Neural progenitor cell (in vitro differentiated cells): ENCODE measurements around the gene TBCD. TPM values are rescaled to one million over a fixed set of nuclear protein-coding genes. Genes with fewer than 3 reads are reported as not detected.

Experiments used
- DNase-seq: peaks from one replicate; pipeline ENCODE4 v3.0.0-alpha.2; 2016; ENCODE audit warnings: low spot score
- H2AFZ ChIP-seq: fragments of 200-600 bp; sonication (generic); replicated peaks from 2 replicates; pipeline ENCODE4 v1.6.1; 2016; ENCODE audit warnings: antibody characterized with exemption
- H3F3A ChIP-seq: fragments of 200-600 bp; sonication (generic); 2 replicates; pipeline ENCODE4 v1.6.1; 2016; ENCODE audit warnings: antibody characterized with exemption, low read depth
- H3K27ac ChIP-seq: fragments of 200-600 bp; sonication (generic); 2 replicates; pipeline ENCODE4 v1.5.1; 2016; ENCODE audit warnings: mild to moderate bottlenecking
- H3K27me3 ChIP-seq: fragments of 200-600 bp; sonication (generic); 2 replicates; pipeline ENCODE4 v1.6.1; 2016; ENCODE audit warnings: mild to moderate bottlenecking, moderate library complexity
- H3K36me3 ChIP-seq: fragments of 200-600 bp; sonication (generic); 2 replicates; pipeline ENCODE4 v1.5.1; 2016
- H3K4me1 ChIP-seq: fragments of 200-600 bp; sonication (generic); 2 replicates; pipeline ENCODE4 v1.6.1; 2016; ENCODE audit warnings: mixed run types
- H3K4me2 ChIP-seq: fragments of 200-600 bp; sonication (generic); 2 replicates; pipeline ENCODE4 v1.6.1; 2016
- H3K4me3 ChIP-seq: fragments of 200-600 bp; sonication (generic); 2 replicates; pipeline ENCODE4 v1.5.1; 2016
- H3K79me2 ChIP-seq: fragments of 200-600 bp; sonication (generic); 2 replicates; pipeline ENCODE4 v1.6.1; 2016; ENCODE audit warnings: low read depth
- H3K9ac ChIP-seq: fragments of 200-600 bp; sonication (generic); 2 replicates; pipeline ENCODE4 v1.6.1; 2016
- H3K9me3 ChIP-seq: fragments of 200-600 bp; sonication (generic); 2 replicates; pipeline ENCODE4 v1.5.1; 2016; ENCODE audit warnings: low read depth
- H4K20me1 ChIP-seq: fragments of 200-600 bp; sonication (generic); 2 replicates; pipeline ENCODE4 v1.6.1; 2016; ENCODE audit warnings: low read depth
- H3K27ac Mint-ChIP-seq: 3 replicates; pipeline ENCODE4 v1.8.0; 2021; ENCODE audit warnings: mixed read lengths
- H3K27me3 Mint-ChIP-seq: 2 replicates; pipeline ENCODE4 v1.8.0; 2022; ENCODE audit warnings: low read depth, mild to moderate bottlenecking, inconsistent platforms, moderate library complexity, mixed read lengths; ENCODE audit not compliant: insufficient read depth
- H3K36me3 Mint-ChIP-seq: 3 replicates; pipeline ENCODE4 v1.8.0; 2021; ENCODE audit warnings: mixed read lengths
- H3K4me1 Mint-ChIP-seq: 3 replicates; pipeline ENCODE4 v1.8.0; 2021; ENCODE audit warnings: mixed read lengths
- H3K4me3 Mint-ChIP-seq: 3 replicates; pipeline ENCODE4 v1.8.0; 2021; ENCODE audit warnings: mild to moderate bottlenecking, moderate library complexity, mixed read lengths
- H3K9me3 Mint-ChIP-seq: 3 replicates; pipeline ENCODE4 v1.8.0; 2020; ENCODE audit warnings: mixed read lengths
- CTCF ChIP-seq: fragments of 200-600 bp; sonication (generic); IDR thresholded peaks from 2 replicates; pipeline ENCODE4 v1.5.1; 2017; ENCODE audit warnings: antibody characterized with exemption, mild to moderate bottlenecking
- EZH2 ChIP-seq: fragments of 200-600 bp; sonication (generic); IDR thresholded peaks from 2 replicates; pipeline ENCODE4 v1.6.1; 2017; ENCODE audit warnings: antibody characterized with exemption, mild to moderate bottlenecking, moderate library complexity
- EZH2phosphoT487 ChIP-seq: fragments of 200-600 bp; sonication (generic); IDR thresholded peaks from 2 replicates; pipeline ENCODE4 v1.6.1; 2017; ENCODE audit warnings: antibody characterized with exemption
- total RNA-seq: library from RNA; depleted of rRNA; stranded (reverse); fragments of >200 nt; gene quantifications from 2 replicates; pipeline ENCODE4 v1.2.3, GENCODE V29; 2015; ENCODE audit warnings: low replicate concordance

The TBCD gene
- total RNA-seq, 1 donor from 2014 or later, result 76.4 TPM

- peaks cover 27% of the 10 kb centered on the region for H3K36me3 Mint-ChIP-seq
- no peak overlapping the region for H2AFZ ChIP-seq
These were observed 207.5 kb downstream of the TBCD start for GRCh38 chr17:82959242-82959930.

GRCh38 chr17:82959990-82960418 lies 208.1 kb downstream of the TBCD start:
- Histone ChIP-seq H4K20me1 (no peaks in the 10 kb centered on the region), H3K4me3 (no peak overlapping the region), H2AFZ (no peak overlapping the region), H3K9me3 (no peaks in the 10 kb centered on the region), H3K27ac (no peak overlapping the region), H3K27me3 (no peaks in the 10 kb centered on the region), H3F3A (peaks cover 6% of the 10 kb centered on the region), H3K4me2 (no peak overlapping the region), H3K79me2 (no peaks in the 10 kb centered on the region), H3K4me1 (peaks cover 4% of the 10 kb centered on the region), H3K36me3 (no peaks in the 10 kb centered on the region), H3K9ac (no peak overlapping the region)
- peaks cover 21% of the 10 kb centered on the region for H3K36me3 Mint-ChIP-seq
- no peak overlapping the region for H3K27ac Mint-ChIP-seq
- no peak for DNase-seq
- peaks cover 7% of the 10 kb centered on the region for H3K4me1 Mint-ChIP-seq
- H3K9me3 Mint-ChIP-seq, result peaks cover 9% of the 10 kb centered on the region
- TF ChIP-seq EZH2phosphoT487 (no peak), EZH2 (no peak), CTCF (no peak)
- H3K4me3 Mint-ChIP-seq, result no peak overlapping the region
- peaks cover 8% of the 10 kb centered on the region for H3K27me3 Mint-ChIP-seq

More at GRCh38 chr17:82959242-82959930, 207.5 kb downstream of the TBCD start:
- no peak for TF ChIP-seq CTCF
- no peak for TF ChIP-seq EZH2
- no peak for TF ChIP-seq EZH2phosphoT487
- no peaks in the 10 kb centered on the region for H3K36me3 ChIP-seq
- H3F3A ChIP-seq, result peaks cover 6% of the 10 kb centered on the region
- H3K4me3 ChIP-seq, result no peak overlapping the region
- H3K27me3 Mint-ChIP-seq, result peaks cover 8% of the 10 kb centered on the region
- no peaks in the 10 kb centered on the region for H3K79me2 ChIP-seq
- no peaks in the 10 kb centered on the region for H3K27me3 ChIP-seq
- no peak for DNase-seq
- H3K4me1 ChIP-seq, result peaks cover 4% of the 10 kb centered on the region
- peaks cover 7% of the 10 kb centered on the region for H3K4me1 Mint-ChIP-seq
- H3K9me3 Mint-ChIP-seq, result peaks cover 16% of the 10 kb centered on the region
- no peak overlapping the region for H3K27ac Mint-ChIP-seq
- no peak overlapping the region for H3K9ac ChIP-seq
- H4K20me1 ChIP-seq, result no peaks in the 10 kb centered on the region
- H3K4me3 Mint-ChIP-seq, result no peak overlapping the region
- H3K9me3 ChIP-seq, result no peaks in the 10 kb centered on the region
- H3K27ac ChIP-seq, result no peak overlapping the region
- no peak overlapping the region for H3K4me2 ChIP-seq

- H3K4me3 Mint-ChIP-seq, result no peak overlapping the region
- Histone ChIP-seq H3K27me3 (no peaks in the 10 kb centered on the region), H3K27ac (no peak overlapping the region), H4K20me1 (no peaks in the 10 kb centered on the region), H3K4me2 (no peak overlapping the region), H3K4me1 (peaks cover 4% of the 10 kb centered on the region), H3F3A (peaks cover 6% of the 10 kb centered on the region), H3K9ac (no peak overlapping the region), H2AFZ (no peak overlapping the region), H3K36me3 (no peaks in the 10 kb centered on the region), H3K4me3 (no peak overlapping the region), H3K79me2 (no peaks in the 10 kb centered on the region), H3K9me3 (no peaks in the 10 kb centered on the region)
- H3K9me3 Mint-ChIP-seq, result peaks cover 3% of the 10 kb centered on the region
- no peak for DNase-seq
- peaks cover 7% of the 10 kb centered on the region for H3K4me1 Mint-ChIP-seq
- peaks cover 8% of the 10 kb centered on the region for H3K27me3 Mint-ChIP-seq
- H3K36me3 Mint-ChIP-seq, result peaks cover 15% of the 10 kb centered on the region
- peak overlapping the region; percentile 57 for H3K27ac Mint-ChIP-seq
- TF ChIP-seq EZH2, result no peak
- TF ChIP-seq CTCF, result no peak
- no peak for TF ChIP-seq EZH2phosphoT487
These were observed 208.8 kb downstream of the TBCD start for GRCh38 chr17:82960419-82961271.
